ENCODE measurements around the gene TCIRG1. TPM values are rescaled to one million over a fixed set of nuclear protein-coding genes. Genes with fewer than 3 reads are reported as not detected.

The TCIRG1 gene
- total RNA-seq, 3 donors from 2014 or later, result 71.4 to 135 (median 90.3) TPM

DNA sequence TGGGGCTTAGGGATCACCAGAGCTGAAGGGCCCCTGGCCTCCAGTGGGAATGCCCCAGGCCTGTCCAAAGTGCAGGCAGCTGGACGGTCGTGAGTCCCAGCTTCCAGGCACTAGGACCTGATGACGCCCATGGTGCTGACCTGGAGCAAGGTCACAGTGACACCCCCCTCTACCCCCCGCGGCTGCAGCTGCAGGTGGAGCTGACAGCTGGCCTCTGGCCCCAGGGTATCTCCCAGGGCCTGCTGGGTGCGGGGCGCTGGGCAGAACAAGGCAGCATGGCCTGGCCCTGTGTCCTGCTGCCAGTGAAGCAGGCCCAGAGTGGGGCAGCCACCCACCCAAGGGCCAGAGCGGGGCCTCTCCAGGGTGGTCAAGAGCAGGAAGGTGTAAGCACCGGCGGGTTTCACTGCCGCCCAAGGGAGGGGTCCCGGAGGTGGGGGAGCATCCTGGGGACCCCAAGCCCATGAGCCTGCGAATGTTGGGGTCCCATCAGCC lies 553 bp upstream of the TCIRG1 start:
- H3K27ac ChIP-seq, result peak overlapping the region; percentile 88 to 92
- H3K4me1 ChIP-seq, result peaks cover 12 to 20% of the 10 kb centered on the region in 2 donors
- H3K36me3 ChIP-seq, result no peaks in the 10 kb centered on the region
- no peak for TF ChIP-seq POLR2AphosphoS5 (IDR thresholded peaks at IDR 0.05)
- TF ChIP-seq POLR2A (IDR thresholded peaks at IDR 0.05), result no peak
- TF ChIP-seq, protein P1, sequence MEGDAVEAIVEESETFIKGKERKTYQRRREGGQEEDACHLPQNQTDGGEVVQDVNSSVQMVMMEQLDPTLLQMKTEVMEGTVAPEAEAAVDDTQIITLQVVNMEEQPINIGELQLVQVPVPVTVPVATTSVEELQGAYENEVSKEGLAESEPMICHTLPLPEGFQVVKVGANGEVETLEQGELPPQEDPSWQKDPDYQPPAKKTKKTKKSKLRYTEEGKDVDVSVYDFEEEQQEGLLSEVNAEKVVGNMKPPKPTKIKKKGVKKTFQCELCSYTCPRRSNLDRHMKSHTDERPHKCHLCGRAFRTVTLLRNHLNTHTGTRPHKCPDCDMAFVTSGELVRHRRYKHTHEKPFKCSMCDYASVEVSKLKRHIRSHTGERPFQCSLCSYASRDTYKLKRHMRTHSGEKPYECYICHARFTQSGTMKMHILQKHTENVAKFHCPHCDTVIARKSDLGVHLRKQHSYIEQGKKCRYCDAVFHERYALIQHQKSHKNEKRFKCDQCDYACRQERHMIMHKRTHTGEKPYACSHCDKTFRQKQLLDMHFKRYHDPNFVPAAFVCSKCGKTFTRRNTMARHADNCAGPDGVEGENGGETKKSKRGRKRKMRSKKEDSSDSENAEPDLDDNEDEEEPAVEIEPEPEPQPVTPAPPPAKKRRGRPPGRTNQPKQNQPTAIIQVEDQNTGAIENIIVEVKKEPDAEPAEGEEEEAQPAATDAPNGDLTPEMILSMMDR (IDR thresholded peaks at IDR 0.05), result no peak
- peak overlapping the region; percentile 68 to 79 (median 69) for H3K4me3 ChIP-seq
- no peak for DNase-seq (ENCODE audit: low spot score in 2 of 2)
- H3K27me3 ChIP-seq, result no peaks in the 10 kb centered on the region
- intact Hi-C loops (cut with DNase I; ENCODE audit: low total_unique reads), result no loop called here
- no peaks in the 10 kb centered on the region for H3K9me3 ChIP-seq

DNA sequence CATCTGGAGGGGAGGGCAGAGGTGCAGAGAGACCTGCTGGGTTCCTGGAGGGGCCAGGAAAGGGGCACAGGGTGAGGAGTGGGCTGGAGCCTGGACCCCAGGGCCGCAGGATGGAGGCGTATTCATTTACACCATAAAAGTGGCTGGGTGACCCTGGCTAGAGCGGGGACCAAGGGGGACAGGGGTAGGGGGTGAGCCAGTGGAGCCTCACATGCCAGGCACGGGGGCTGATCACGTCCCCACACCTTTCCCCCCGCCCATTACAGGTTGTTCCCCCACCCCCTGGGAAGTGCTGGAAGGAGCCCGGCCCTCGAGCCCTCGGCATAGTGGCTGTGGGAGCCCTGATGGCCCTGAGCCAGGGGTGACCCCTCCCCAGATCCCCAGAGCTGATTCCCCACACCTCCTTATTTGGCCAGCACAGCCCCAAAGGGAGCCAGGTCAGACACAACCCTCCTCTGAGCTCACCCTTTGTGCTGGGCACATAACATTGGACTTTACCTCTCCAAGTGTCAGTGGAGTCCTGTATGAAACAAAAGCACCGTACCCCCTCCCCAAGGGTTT lies 781 bp downstream of the TCIRG1 start:
- no peaks in the 10 kb centered on the region for H3K27me3 ChIP-seq
- intact Hi-C loops (cut with DNase I; ENCODE audit: low total_unique reads), result no loop called here
- peak overlapping the region; percentile 88 to 92 for H3K27ac ChIP-seq
- DNase-seq (ENCODE audit: low spot score in 2 of 2), result no peak
- H3K9me3 ChIP-seq, result no peaks in the 10 kb centered on the region
- H3K4me3 ChIP-seq, result peak overlapping the region; percentile 68 to 79 (median 69)
- peaks cover 12 to 20% of the 10 kb centered on the region in 2 donors for H3K4me1 ChIP-seq
- H3K36me3 ChIP-seq, result no peaks in the 10 kb centered on the region
- TF ChIP-seq POLR2A (IDR thresholded peaks at IDR 0.05), result no peak

DNA sequence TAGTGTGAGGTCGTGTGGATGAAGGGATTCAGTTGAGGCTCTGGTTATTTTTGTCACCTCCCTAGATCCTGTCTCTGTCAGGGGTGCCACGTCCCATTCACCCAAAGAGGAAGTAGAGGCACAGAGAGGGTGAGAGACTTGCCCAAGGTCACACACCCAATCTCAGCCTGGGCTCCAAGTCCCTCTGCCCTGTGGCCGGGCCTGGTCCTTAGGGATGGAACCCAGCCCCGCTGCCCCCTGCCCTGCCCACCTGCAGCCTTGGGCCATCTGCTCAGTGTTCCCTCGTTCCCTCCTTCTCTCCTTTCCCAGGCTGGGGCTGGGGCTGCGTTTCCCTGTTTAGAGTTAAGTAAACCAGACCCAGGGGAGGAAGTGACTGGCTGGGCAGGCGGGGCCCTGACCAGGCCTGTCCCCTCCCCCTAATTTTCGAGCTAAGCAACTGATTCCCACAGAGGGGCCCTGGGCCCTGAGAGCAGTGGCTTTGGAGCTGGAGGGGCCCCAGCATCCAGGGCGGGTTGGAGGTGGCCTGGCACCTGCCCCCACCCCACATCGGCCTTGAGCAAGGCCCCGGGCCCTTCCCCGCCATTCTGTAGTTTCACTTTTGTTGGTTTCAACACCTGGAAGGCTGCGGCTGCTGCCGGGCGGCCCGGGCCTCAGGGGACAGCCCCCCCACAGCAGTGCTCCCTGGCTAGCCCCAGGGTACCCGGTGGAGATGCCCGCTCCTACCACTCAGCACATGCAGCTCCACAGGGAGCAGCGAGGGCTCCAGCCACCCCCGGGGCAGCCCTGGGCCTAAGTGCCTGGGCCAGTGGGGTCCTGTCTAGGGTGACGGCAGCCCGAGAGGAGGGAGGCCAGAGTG lies 1.5 kb downstream of the TCIRG1 start:
- peaks cover 12 to 20% of the 10 kb centered on the region in 2 donors for H3K4me1 ChIP-seq
- intact Hi-C loops (cut with DNase I; ENCODE audit: low total_unique reads), result no loop called here
- no peaks in the 10 kb centered on the region for H3K27me3 ChIP-seq
- TF ChIP-seq, protein P1 (IDR thresholded peaks at IDR 0.05), result no peak
- TF ChIP-seq POLR2AphosphoS5 (IDR thresholded peaks at IDR 0.05) (peak in 1 of 3 donors; percentile 44), POLR2A (IDR thresholded peaks at IDR 0.05) (no peak)
- H3K4me3 ChIP-seq, result peak overlapping the region; percentile 68 to 79 (median 69)
- no peaks in the 10 kb centered on the region for H3K9me3 ChIP-seq
- no peak for DNase-seq (ENCODE audit: low spot score in 2 of 2)
- H3K27ac ChIP-seq, result peak overlapping the region; percentile 88 to 92
- H3K36me3 ChIP-seq, result no peaks in the 10 kb centered on the region

DNA sequence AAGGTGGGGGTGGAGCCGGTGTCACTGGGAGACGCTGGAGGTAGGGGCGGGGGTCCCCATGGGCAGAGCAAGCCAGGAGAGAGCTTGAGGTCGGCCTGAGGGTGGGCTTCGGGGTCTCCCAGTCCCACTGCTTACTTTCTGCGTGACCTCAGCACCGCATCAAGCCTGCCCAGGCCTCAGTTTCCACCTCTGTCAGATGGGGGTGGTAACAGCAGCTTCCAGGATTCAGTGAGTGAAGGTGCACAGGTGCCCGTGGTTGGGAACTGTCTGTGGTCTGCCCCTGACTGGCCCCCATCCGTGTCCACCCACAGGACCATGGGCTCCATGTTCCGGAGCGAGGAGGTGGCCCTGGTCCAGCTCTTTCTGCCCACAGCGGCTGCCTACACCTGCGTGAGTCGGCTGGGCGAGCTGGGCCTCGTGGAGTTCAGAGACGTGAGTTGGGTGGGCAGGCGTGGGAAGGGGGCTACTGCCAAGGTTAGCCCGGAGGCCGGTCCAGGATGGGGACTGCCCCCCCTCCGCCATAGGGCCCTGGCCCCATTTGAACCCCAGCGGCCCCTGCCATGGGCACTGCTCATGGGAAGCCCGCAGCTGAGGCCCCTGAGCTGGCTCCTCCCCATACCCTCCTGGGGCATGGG lies 2.2 kb downstream of the TCIRG1 start:
- TF ChIP-seq POLR2A (IDR thresholded peaks at IDR 0.05) (no peak), POLR2AphosphoS5 (IDR thresholded peaks at IDR 0.05) (no peak)
- TF ChIP-seq, protein P1 (IDR thresholded peaks at IDR 0.05), result no peak
- H3K4me1 ChIP-seq, result peaks cover 12 to 20% of the 10 kb centered on the region in 2 donors
- H3K27ac ChIP-seq, result peak overlapping the region; percentile 88 to 92
- H3K9me3 ChIP-seq, result no peaks in the 10 kb centered on the region
- H3K4me3 ChIP-seq, result peak overlapping the region; percentile 68 to 79 (median 69)
- DNase-seq (ENCODE audit: low spot score in 2 of 2), result no peak
- H3K36me3 ChIP-seq, result no peaks in the 10 kb centered on the region
- H3K27me3 ChIP-seq, result no peaks in the 10 kb centered on the region
- intact Hi-C loops (cut with DNase I; ENCODE audit: low total_unique reads), result no loop called here

DNA sequence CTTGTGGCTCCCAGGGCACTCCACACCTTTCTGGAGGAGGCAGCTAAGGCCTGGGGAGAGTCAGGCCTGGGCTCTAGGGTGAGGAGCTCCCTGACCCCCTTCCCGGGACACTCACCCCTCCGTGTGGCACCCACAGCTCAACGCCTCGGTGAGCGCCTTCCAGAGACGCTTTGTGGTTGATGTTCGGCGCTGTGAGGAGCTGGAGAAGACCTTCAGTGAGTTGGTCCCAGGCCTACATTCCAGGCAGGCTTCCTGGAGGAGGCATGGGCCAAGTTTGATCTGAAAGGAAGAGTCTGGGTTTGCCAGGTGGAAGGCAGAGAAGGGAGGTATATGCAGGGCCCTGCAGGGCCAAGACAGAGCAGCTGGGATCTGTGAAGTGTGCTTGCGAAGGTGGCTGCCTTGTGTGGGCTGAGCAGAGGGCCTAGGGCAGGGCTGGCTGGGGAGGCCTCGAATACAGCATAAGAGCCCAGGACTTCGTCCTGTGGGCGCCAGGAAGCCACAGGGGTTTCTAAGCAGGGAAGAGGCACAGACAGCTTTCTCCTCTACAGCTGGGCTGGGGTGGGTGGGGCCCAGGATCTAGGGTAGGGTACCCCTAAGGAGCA lies 2.9 kb downstream of the TCIRG1 start:
- peak overlapping the region; percentile 88 to 92 for H3K27ac ChIP-seq
- H3K4me1 ChIP-seq, result peaks cover 12 to 18% of the 10 kb centered on the region in 2 donors
- no peak for DNase-seq (ENCODE audit: low spot score in 2 of 2)
- TF ChIP-seq, protein P1 (IDR thresholded peaks at IDR 0.05), result no peak
- no peak for TF ChIP-seq POLR2AphosphoS5 (IDR thresholded peaks at IDR 0.05)
- TF ChIP-seq POLR2A (IDR thresholded peaks at IDR 0.05), result no peak
- intact Hi-C loops (cut with DNase I; ENCODE audit: low total_unique reads), result no loop called here
- no peaks in the 10 kb centered on the region for H3K36me3 ChIP-seq
- no peaks in the 10 kb centered on the region for H3K9me3 ChIP-seq
- H3K4me3 ChIP-seq, result no peak overlapping the region
- H3K27me3 ChIP-seq, result no peaks in the 10 kb centered on the region

Measured in breast epithelium (tissue), 4 donors.